Right ventricle myocardium superior (tissue), 1 donor: ENCODE measurements around the gene CAMTA1. TPM values are rescaled to one million over a fixed set of nuclear protein-coding genes. Genes with fewer than 3 reads are reported as not detected.
"Not testable (repeated sequence)": the region's sequence is repeated elsewhere in the genome, so short reads cannot be mapped to it uniquely, and the experiment has no call there.

Source experiments
- ATAC-seq: fragments of 200-7000 bp; cut with Tn5 transposase; one replicate; pipeline ENCODE4 v1.9.1; 2020; ENCODE audit warnings: mild to moderate bottlenecking; ENCODE audit not compliant: poor library complexity
- DNase-seq: peaks from one replicate; pipeline ENCODE4 v3.0.0-alpha.2; 2020
- intact Hi-C: fragments of 100-400 bp; cut with DNase I; formaldehyde crosslinking; loops from one replicate; pipeline ENCODE4 v1.11.2; 2022
- total RNA-seq: library from RNA; stranded (reverse); fragmentation: NEBNext Ultra II Directional; extraction: Animal tissue kit (Norgen Biotek cat#: 25700); gene quantifications from one replicate; pipeline ENCODE4 v1.2.1, GENCODE V29; 2021
- donor health status: DM: no; HTN: yes; CAD: no; lungs with severe emphysema.

Gene CAMTA1
- total RNA-seq, 1 donor from 2014 or later = 153 TPM

- ATAC-seq, intact Hi-C loops, DNase-seq: not testable (repeated sequence)
Observed at GRCh38 chr1:6832006-6832405, 46.8 kb downstream of the CAMTA1 start.

- peak; percentile 54 for ATAC-seq
- intact Hi-C loops = no loop called here
- no peak for DNase-seq
Observed at GRCh38 chr1:6832531-6833188, 47.4 kb downstream of the CAMTA1 start.

- DNase-seq (no peak), ATAC-seq (peak; percentile 72)
- intact Hi-C loops = no loop called here
Observed at GRCh38 chr1:6833804-6834203, 48.5 kb downstream of the CAMTA1 start.

- ATAC-seq (no peak), DNase-seq (no peak)
- intact Hi-C loops = no loop called here
Observed at GRCh38 chr1:6834366-6834765, 49.1 kb downstream of the CAMTA1 start.

- no peak for ATAC-seq
- no peak for DNase-seq
- intact Hi-C loops = no loop called here
Observed at GRCh38 chr1:6835139-6835538, 49.9 kb downstream of the CAMTA1 start.

GRCh38 chr1:6842301-6842700 is 57.0 kb downstream of the CAMTA1 start:
- no peak for DNase-seq
- intact Hi-C loops = no loop called here
- ATAC-seq = no peak

GRCh38 chr1:6845786-6846185 is 60.5 kb downstream of the CAMTA1 start:
- ATAC-seq, DNase-seq, intact Hi-C loops: not testable (repeated sequence)

- no peak for ATAC-seq
- intact Hi-C loops = no loop called here
Observed at GRCh38 chr1:6848816-6849215, 63.6 kb downstream of the CAMTA1 start.

GRCh38 chr1:6850537-6850936 is 65.3 kb downstream of the CAMTA1 start:
- no peak for ATAC-seq
- no peak for DNase-seq
- intact Hi-C loops = no loop called here

More at GRCh38 chr1:6848816-6849215, 63.6 kb downstream of the CAMTA1 start:
- DNase-seq = no peak

- intact Hi-C loops = no loop called here
- ATAC-seq (no peak), DNase-seq (no peak)
Observed at GRCh38 chr1:6852136-6852890, 67.1 kb downstream of the CAMTA1 start.

- intact Hi-C loops = no loop called here
Observed at GRCh38 chr1:6854166-6854565, 68.9 kb downstream of the CAMTA1 start.

GRCh38 chr1:6857831-6858230 is 72.6 kb downstream of the CAMTA1 start:
- no peak for DNase-seq
- ATAC-seq = no peak
- intact Hi-C loops = no loop called here

More at GRCh38 chr1:6854166-6854565, 68.9 kb downstream of the CAMTA1 start:
- DNase-seq = no peak
- ATAC-seq = no peak

- no peak for DNase-seq
- ATAC-seq = no peak
- intact Hi-C loops = no loop called here
Observed at GRCh38 chr1:6858596-6858995, 73.3 kb downstream of the CAMTA1 start.

GRCh38 chr1:6859415-6860343 is 74.4 kb downstream of the CAMTA1 start:
- peak; percentile 73 for ATAC-seq
- intact Hi-C loops = no loop called here
- no peak for DNase-seq

GRCh38 chr1:6860401-6860800 is 75.1 kb downstream of the CAMTA1 start:
- ATAC-seq = no peak
- DNase-seq = no peak
- intact Hi-C loops = no loop called here

GRCh38 chr1:6861075-6861724 is 75.9 kb downstream of the CAMTA1 start:
- intact Hi-C loops = no loop called here
- no peak for ATAC-seq
- no peak for DNase-seq

- ATAC-seq (no peak), DNase-seq (no peak)
- intact Hi-C loops = no loop called here
Observed at GRCh38 chr1:6862906-6863305, 77.7 kb downstream of the CAMTA1 start.

- no peak for ATAC-seq
- DNase-seq = no peak
- intact Hi-C loops = no loop called here
Observed at GRCh38 chr1:6864166-6864565, 78.9 kb downstream of the CAMTA1 start.

GRCh38 chr1:6866825-6867224 is 81.6 kb downstream of the CAMTA1 start:
- no peak for DNase-seq
- intact Hi-C loops = no loop called here
- ATAC-seq = no peak
